AG04450 (cell line): ENCODE results near the gene LRRC53. TPM values are rescaled to one million over a fixed set of nuclear protein-coding genes. Genes with fewer than 3 reads are reported as not detected.

ENCODE experiments used
- CTCF ChIA-PET: fragments of 300-600, 350-600 bp; formaldehyde crosslinking; extraction: SDS; loops from one replicate; lab custom pipeline; 2022; ENCODE audit warnings: antibody characterized with exemption, inconsistent platforms; lab: Charles Lee
- POLR2A ChIA-PET: fragments of 350-600 bp; formaldehyde crosslinking; extraction: SDS; loops from one replicate; lab custom pipeline; 2021; ENCODE audit warnings: antibody characterized with exemption, inconsistent platforms; lab: Yijun Ruan, JAX
- DNase-seq: peaks from one replicate; pipeline ENCODE4 v3.0.0-alpha.2; 2011; ENCODE audit warnings: low read depth, low spot score
- H3K27ac ChIP-seq: one replicate; pipeline ENCODE4 v1.5.1; 2012; ENCODE audit warnings: low read depth, low read length, control low read depth
- H3K27me3 ChIP-seq: one replicate; pipeline ENCODE4 v1.6.0; 2012; ENCODE audit warnings: low read length; ENCODE audit not compliant: control insufficient read depth, insufficient read depth
- H3K4me3 ChIP-seq: 2 replicates; pipeline ENCODE4 v1.5.1; 2011; ENCODE audit warnings: mild to moderate bottlenecking, low read depth, low read length, control low read depth
- H3K9me3 ChIP-seq: 2 replicates; pipeline ENCODE4 v1.5.1; 2012; ENCODE audit warnings: low read length; ENCODE audit not compliant: control insufficient read depth, insufficient read depth
- CTCF ChIP-seq: IDR thresholded peaks from 2 replicates; pipeline ENCODE4 v1.5.1; 2011; ENCODE audit warnings: low read depth, low read length, control low read depth, inconsistent platforms
- polyA minus RNA-seq: library from RNA; depleted of rRNA, polyadenylated mRNA; stranded (reverse); fragments of >200 nt; gene quantifications from 2 replicates; pipeline ENCODE4 v1.2.3, GENCODE V29; 2011; rRNA and poly(A)+ RNA removed
- polyA plus RNA-seq: library from polyadenylated mRNA; depleted of rRNA; stranded (reverse); fragments of >200 nt; gene quantifications from 2 replicates; pipeline ENCODE4 v1.2.3, GENCODE V29; 2011; rRNA removed

Gene LRRC53
- polyA plus RNA-seq, result not detected in 2 replicates
- not detected in 2 replicates for polyA minus RNA-seq

- no peak within 1 kb of the TSS for H3K27ac ChIP-seq
- H3K4me3 ChIP-seq, result no peak within 1 kb of the TSS
- H3K27me3 ChIP-seq, result no peaks in the 10 kb centered on the region
- ChIA-PET CTCF (interaction anchor here (1.2 to 4.2 kb wide), 2 partner anchors 9 to 80 kb away, joined by 3 to 12 read pairs; no protein-coding TSS in a partner anchor), POLR2A (no interaction called here)
- H3K9me3 ChIP-seq, result no peaks in the 10 kb centered on the region
- TF ChIP-seq CTCF, result no peak
- no peak for DNase-seq
These were observed at the start of gene LRRC53 for GRCh38 chr1:74512170-74512915. Gene LRRC53, minus strand, starts transcription at chr1:74512611. Its CDS starts 29,262 bp downstream, at chr1:74483349.

GRCh38 chr1:74549932-74550331 lies 37.5 kb upstream of the LRRC53 start:
- H3K27ac ChIP-seq, result no peak overlapping the region
- no peak for TF ChIP-seq CTCF
- CTCF ChIA-PET, result no interaction called here
- H3K4me3 ChIP-seq, result no peak overlapping the region
- POLR2A ChIA-PET, result no interaction called here
- DNase-seq, result no peak
- peaks cover under 1% of the 10 kb centered on the region for H3K27me3 ChIP-seq
- no peaks in the 10 kb centered on the region for H3K9me3 ChIP-seq

GRCh38 chr1:74548961-74549750 lies 36.7 kb upstream of the LRRC53 start:
- Histone ChIP-seq H3K9me3 (no peaks in the 10 kb centered on the region), H3K27me3 (peaks cover 2% of the 10 kb centered on the region), H3K27ac (no peak overlapping the region), H3K4me3 (no peak overlapping the region)
- ChIA-PET CTCF (no interaction called here), POLR2A (no interaction called here)
- DNase-seq, result no peak
- no peak for TF ChIP-seq CTCF

- no peaks in the 10 kb centered on the region for H3K9me3 ChIP-seq
- H3K27ac ChIP-seq, result no peak overlapping the region
- DNase-seq, result no peak
- H3K4me3 ChIP-seq, result no peak overlapping the region
- POLR2A ChIA-PET, result no interaction called here
- H3K27me3 ChIP-seq, result peaks cover 2% of the 10 kb centered on the region
- TF ChIP-seq CTCF, result no peak
- CTCF ChIA-PET, result no interaction called here
These were observed 33.4 kb upstream of the LRRC53 start for GRCh38 chr1:74545821-74546220.

- CTCF ChIA-PET, result no interaction called here
- no peak for DNase-seq
- no peaks in the 10 kb centered on the region for H3K9me3 ChIP-seq
- no peak for TF ChIP-seq CTCF
- no peak overlapping the region for H3K27ac ChIP-seq
- no peak overlapping the region for H3K4me3 ChIP-seq
- POLR2A ChIA-PET, result no interaction called here
- no peaks in the 10 kb centered on the region for H3K27me3 ChIP-seq
These were observed 21.8 kb upstream of the LRRC53 start for GRCh38 chr1:74534241-74534640.
